ENCODE measurements around the gene MACROD2.
A peak's percentile ranks its signal among the peaks of the same experiment; 100 is the strongest.

The MACROD2 gene

DNA sequence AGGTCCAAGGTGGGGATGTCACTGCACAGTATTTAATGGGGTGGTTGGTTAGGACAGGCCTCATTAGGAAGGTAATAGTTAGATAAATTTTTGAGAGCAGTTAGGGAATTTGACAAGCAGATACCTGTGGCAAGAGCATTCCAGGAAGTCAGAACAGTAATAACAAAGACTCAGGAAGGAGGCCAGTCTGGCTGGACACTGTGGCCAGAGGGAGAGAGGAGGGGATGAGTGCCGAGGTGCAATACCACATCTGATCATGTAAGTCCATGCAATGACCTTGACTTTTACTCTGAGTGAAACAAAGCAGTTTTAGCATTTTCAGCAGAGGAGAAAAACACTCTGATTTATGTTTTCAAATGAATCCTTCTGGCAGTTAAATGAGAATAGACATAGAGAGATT lies 1332.8 kb downstream of the MACROD2 start:
- H4K20me1 ChIP-seq = no peaks in the 10 kb centered on the region
- H3K4me3 ChIP-seq = no peak overlapping the region
- no peaks in the 10 kb centered on the region for H3K9me3 ChIP-seq
- no peak overlapping the region for H3K4me2 ChIP-seq
- no peak overlapping the region for H3K9ac ChIP-seq
- no peak overlapping the region for H3K27ac ChIP-seq
- H3K4me1 ChIP-seq = peaks cover 7% of the 10 kb centered on the region
- no peaks in the 10 kb centered on the region for H3K27me3 ChIP-seq
- no peaks in the 10 kb centered on the region for H3K36me3 ChIP-seq
- no peak for TF ChIP-seq Cebpa-rat (IDR thresholded peaks at IDR 0.05)

- Histone ChIP-seq H3K4me2 (peak overlapping the region; percentile 22), H3K36me3 (no peaks in the 10 kb centered on the region), H3K27ac (no peak overlapping the region), H3K27me3 (no peaks in the 10 kb centered on the region), H3K4me1 (peaks cover 7% of the 10 kb centered on the region), H3K9ac (no peak overlapping the region), H3K9me3 (no peaks in the 10 kb centered on the region), H3K4me3 (no peak overlapping the region), H4K20me1 (no peaks in the 10 kb centered on the region)
- TF ChIP-seq Cebpa-rat (IDR thresholded peaks at IDR 0.05) = no peak
Observed at GRCh38 chr20:15332711-15333160, 1337.4 kb downstream of the MACROD2 start.

DNA sequence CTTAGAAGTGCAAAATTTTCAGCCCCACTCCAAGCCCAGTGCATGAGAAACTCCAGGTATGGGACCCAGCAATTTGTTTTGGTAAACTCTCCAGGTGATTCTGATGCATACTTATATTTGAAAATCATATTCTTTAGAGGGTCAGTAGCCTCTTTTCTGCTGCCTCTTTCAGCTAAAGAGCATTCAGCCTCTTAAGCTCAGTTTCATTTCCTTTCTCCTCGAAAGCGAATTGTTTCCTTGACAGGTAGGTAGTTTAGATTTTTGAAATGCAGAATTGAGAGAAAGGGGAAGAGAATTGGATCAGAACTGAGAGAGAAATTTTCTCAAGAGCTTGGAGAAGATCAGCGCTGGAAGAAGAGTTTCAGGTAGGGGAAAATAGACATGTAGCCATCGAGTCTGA lies 1337.9 kb downstream of the MACROD2 start:
- Histone ChIP-seq H3K9me3 (no peaks in the 10 kb centered on the region), H3K4me2 (peak overlapping the region; percentile 22), H3K4me3 (no peak overlapping the region), H3K27me3 (no peaks in the 10 kb centered on the region), H3K4me1 (peaks cover 7% of the 10 kb centered on the region), H4K20me1 (no peaks in the 10 kb centered on the region), H3K36me3 (no peaks in the 10 kb centered on the region), H3K27ac (no peak overlapping the region), H3K9ac (no peak overlapping the region)
- TF ChIP-seq Cebpa-rat (IDR thresholded peaks at IDR 0.05) = no peak

GRCh38 chr20:15336011-15336410 lies 1340.7 kb downstream of the MACROD2 start:
- no peak overlapping the region for H3K9ac ChIP-seq
- H3K9me3 ChIP-seq = no peaks in the 10 kb centered on the region
- no peak overlapping the region for H3K27ac ChIP-seq
- TF ChIP-seq Cebpa-rat (IDR thresholded peaks at IDR 0.05) = no peak
- H3K36me3 ChIP-seq = no peaks in the 10 kb centered on the region
- H4K20me1 ChIP-seq = no peaks in the 10 kb centered on the region
- no peak overlapping the region for H3K4me2 ChIP-seq
- H3K27me3 ChIP-seq = no peaks in the 10 kb centered on the region
- H3K4me3 ChIP-seq = no peak overlapping the region
- peaks cover 7% of the 10 kb centered on the region for H3K4me1 ChIP-seq

DNA sequence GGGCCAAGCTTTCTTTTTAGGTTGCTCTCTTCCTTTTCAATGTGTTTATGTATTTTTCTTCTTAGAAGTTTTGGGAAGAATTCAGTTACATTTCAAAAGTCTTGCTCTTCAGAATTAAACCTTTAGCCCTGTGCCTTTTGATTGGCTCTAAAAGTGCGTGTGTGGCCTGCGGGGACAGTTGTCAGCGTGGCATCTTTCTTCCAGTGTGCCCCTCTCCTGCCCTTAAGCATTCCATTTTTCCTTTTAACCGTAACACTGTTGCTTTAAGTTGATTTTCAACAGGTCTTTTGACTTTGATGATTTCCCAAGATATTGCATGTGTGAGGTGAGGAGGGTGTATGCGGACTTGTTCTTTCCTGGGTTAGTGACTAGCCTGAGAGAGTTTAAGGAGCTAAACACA lies 1341.2 kb downstream of the MACROD2 start:
- no peaks in the 10 kb centered on the region for H4K20me1 ChIP-seq
- H3K36me3 ChIP-seq = no peaks in the 10 kb centered on the region
- H3K9me3 ChIP-seq = no peaks in the 10 kb centered on the region
- no peak overlapping the region for H3K4me3 ChIP-seq
- peaks cover 7% of the 10 kb centered on the region for H3K4me1 ChIP-seq
- H3K27me3 ChIP-seq = no peaks in the 10 kb centered on the region
- H3K9ac ChIP-seq = no peak overlapping the region
- no peak for TF ChIP-seq Cebpa-rat (IDR thresholded peaks at IDR 0.05)
- no peak overlapping the region for H3K4me2 ChIP-seq
- H3K27ac ChIP-seq = no peak overlapping the region

DNA sequence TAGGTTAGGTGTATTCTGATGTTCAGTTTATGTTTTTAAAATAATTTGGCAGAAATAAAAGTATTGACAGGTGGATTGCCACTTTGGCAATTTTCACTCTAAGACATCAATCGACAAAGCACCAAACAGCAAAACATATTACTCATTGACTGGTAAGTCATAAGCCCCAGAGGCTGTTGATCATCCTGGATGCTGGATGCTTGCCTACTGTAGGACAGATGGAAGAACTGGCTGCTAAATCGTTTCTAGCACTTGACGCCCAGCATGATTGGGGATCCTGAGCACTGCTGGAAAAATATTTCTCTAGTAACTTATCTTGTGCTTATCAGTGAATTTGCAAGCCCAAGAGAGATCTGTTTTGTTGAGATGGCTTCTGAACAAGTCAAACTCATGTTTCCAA lies 1343.9 kb downstream of the MACROD2 start:
- no peak overlapping the region for H3K4me2 ChIP-seq
- H3K27me3 ChIP-seq = no peaks in the 10 kb centered on the region
- no peak overlapping the region for H3K4me3 ChIP-seq
- H3K9ac ChIP-seq = no peak overlapping the region
- no peak overlapping the region for H3K27ac ChIP-seq
- no peaks in the 10 kb centered on the region for H4K20me1 ChIP-seq
- no peak for TF ChIP-seq Cebpa-rat (IDR thresholded peaks at IDR 0.05)
- no peaks in the 10 kb centered on the region for H3K36me3 ChIP-seq
- H3K9me3 ChIP-seq = no peaks in the 10 kb centered on the region
- no peaks in the 10 kb centered on the region for H3K4me1 ChIP-seq

DNA sequence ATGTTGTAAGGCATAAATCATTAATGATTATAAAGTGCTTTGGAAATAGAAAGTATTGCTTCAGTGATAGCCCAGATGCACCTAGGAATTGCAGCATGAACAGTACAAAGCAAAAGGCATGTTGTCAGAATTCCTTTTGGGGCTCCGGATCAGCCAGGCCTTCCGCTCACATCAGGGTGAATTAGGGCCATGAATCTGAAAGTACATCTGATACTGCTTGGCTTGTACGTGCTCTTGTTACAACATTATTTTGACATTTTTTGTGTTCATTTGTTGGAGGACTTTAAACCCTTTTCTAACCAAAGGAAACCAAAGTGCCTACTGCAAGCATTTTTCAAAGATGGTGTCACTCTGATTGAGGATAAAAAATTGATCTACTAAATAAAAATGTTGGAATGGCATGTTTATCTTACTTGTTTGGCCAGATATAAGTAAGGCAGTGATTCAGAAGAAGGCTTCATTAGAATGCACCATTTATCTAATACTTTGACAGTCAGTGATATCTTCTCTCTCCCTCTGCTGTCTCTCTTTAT lies 1347.7 kb downstream of the MACROD2 start:
- no peak overlapping the region for H3K4me3 ChIP-seq
- no peaks in the 10 kb centered on the region for H3K9me3 ChIP-seq
- no peaks in the 10 kb centered on the region for H4K20me1 ChIP-seq
- H3K27ac ChIP-seq = no peak overlapping the region
- no peak overlapping the region for H3K9ac ChIP-seq
- H3K4me1 ChIP-seq = no peaks in the 10 kb centered on the region
- no peaks in the 10 kb centered on the region for H3K36me3 ChIP-seq
- TF ChIP-seq Cebpa-rat (IDR thresholded peaks at IDR 0.05) = no peak
- H3K27me3 ChIP-seq = no peaks in the 10 kb centered on the region
- H3K4me2 ChIP-seq = no peak overlapping the region

DNA sequence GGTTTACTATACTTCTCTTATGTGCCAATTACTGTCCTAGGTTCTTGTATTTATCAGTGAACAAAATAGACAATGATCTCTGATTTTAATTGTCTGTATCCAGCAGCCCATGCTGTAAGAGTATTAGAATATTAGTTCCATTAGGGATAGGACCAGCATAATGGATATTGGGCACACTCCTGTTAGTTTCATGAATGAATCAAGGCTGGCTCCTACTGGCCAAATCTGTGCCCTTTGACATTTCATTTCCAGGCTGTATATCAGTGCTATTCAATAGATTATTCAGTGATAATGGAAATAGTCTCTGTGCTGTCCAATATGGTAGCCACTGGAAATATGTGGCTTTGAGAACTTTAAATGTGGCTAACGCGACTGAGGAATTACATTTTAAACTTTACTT lies 1350.0 kb downstream of the MACROD2 start:
- Histone ChIP-seq H3K9me3 (no peaks in the 10 kb centered on the region; the same call in 1 of the 2 replicates), H3K9ac (no peak overlapping the region), H3K36me3 (no peaks in the 10 kb centered on the region), H3K4me3 (no peak overlapping the region), H3K27me3 (no peaks in the 10 kb centered on the region), H3K4me1 (no peaks in the 10 kb centered on the region), H4K20me1 (no peaks in the 10 kb centered on the region), H3K4me2 (no peak overlapping the region), H3K27ac (no peak overlapping the region)
- no peak for TF ChIP-seq Cebpa-rat (IDR thresholded peaks at IDR 0.05)

GRCh38 chr20:15346657-15347280 lies 1351.5 kb downstream of the MACROD2 start:
- no peak overlapping the region for H3K27ac ChIP-seq
- no peak overlapping the region for H3K4me3 ChIP-seq
- no peak overlapping the region for H3K4me2 ChIP-seq
- H3K9me3 ChIP-seq = no peaks in the 10 kb centered on the region; the same call in 1 of the 2 replicates
- H3K9ac ChIP-seq = no peak overlapping the region
- no peaks in the 10 kb centered on the region for H3K36me3 ChIP-seq
- H4K20me1 ChIP-seq = no peaks in the 10 kb centered on the region
- TF ChIP-seq Cebpa-rat (IDR thresholded peaks at IDR 0.05) = no peak
- H3K4me1 ChIP-seq = no peaks in the 10 kb centered on the region
- no peaks in the 10 kb centered on the region for H3K27me3 ChIP-seq

DNA sequence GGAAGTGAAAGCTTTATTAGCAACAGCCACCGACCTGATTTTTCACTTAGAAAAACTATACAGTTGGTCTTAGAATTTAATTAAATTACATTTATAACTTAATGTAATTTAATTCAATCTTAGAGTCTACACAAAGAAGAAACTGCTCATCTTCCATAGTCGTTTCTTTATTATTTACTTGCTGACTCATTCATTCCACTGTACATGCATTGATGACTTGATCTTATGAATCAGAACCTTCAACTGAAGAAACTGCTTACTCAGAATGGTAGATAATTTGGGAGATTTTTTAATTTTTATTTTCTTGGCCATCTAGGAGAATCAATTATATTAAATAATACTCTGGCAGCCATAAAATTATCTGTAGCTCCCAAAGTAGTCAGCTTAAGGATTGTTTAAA lies 1363.7 kb downstream of the MACROD2 start:
- Histone ChIP-seq H3K27ac (no peak overlapping the region), H3K4me2 (no peak overlapping the region)
- no peak for TF ChIP-seq Cebpa-rat (IDR thresholded peaks at IDR 0.05)

More for the DNA sequence above, 1363.7 kb downstream of the MACROD2 start:
- Histone ChIP-seq H3K27me3 (no peaks in the 10 kb centered on the region), H3K4me3 (no peak overlapping the region), H3K4me1 (no peaks in the 10 kb centered on the region), H4K20me1 (no peaks in the 10 kb centered on the region), H3K9me3 (no peaks in the 10 kb centered on the region), H3K9ac (no peak overlapping the region), H3K36me3 (no peaks in the 10 kb centered on the region)

Measured in BLaER1 (cell line).